ENCODE results near the gene CREB5.

The CREB5 gene

GRCh38 chr7:28836716-28837115 lies 424.4 kb downstream of the CREB5 start:
- no peak for DNase-seq

GRCh38 chr7:28837216-28837615 lies 424.9 kb downstream of the CREB5 start:
- DNase-seq = no peak

DNA sequence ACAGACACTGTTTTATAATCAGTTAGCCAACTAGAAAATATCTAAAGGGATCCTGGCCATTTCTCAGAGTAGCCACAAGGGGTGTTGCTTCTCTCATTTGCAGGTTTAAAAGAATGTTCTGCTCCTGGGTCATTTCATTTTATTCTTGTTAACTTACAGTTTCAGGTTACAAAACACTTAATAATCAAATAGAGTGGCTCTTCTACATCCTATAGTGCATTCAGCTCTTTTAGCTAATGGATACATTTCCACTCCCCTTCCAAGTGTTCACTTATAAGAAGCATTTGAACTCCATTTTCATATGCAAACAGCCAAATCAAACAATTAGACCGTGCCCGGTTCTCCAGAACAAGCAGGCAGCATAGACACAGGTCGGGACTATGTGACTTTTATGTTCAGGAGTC lies 428.3 kb downstream of the CREB5 start:
- no peak for DNase-seq

DNA sequence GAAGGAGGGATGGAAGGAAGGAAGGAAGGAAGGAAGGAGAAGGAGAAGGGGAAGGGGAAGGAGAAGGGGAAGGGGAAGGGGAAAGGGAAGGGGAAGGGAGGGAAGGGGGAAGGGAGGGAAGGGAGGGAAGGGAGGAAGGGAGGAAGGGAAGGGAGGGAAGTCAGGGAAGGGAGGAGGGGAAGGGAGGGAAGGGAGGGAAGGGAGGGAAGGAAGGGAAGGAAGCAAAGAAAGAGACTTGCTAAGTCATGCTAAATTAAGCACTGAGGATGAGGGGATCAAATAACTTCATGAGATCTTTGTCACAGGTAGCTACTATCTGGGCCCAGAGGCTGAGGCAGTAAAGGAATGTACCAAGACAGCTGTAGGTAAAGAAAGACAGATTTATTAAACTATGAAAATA lies 429.4 kb downstream of the CREB5 start:
- no peak for DNase-seq

GRCh38 chr7:28842769-28843295 lies 430.5 kb downstream of the CREB5 start:
- no peak for DNase-seq

- no peak for DNase-seq
Observed at GRCh38 chr7:28845106-28845505, 432.8 kb downstream of the CREB5 start.

DNA sequence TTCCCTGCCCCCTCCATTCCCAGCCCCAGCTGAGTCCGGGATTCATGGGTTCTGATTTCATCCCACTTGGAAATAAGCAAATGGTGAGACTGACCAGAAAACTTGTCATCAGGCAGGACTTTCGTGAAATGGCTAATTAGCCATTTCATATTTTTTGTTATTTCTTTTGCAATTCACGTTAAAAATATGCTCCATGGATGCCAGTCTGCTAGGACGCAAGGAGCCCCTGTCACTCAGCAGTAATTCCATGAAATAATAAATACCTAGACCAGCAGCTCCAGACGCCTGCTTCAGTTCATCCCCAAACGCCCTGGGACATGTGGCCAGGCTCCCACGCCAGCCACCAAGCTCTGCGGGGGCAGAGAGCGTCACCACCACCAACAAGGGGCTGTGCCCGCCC lies 434.9 kb downstream of the CREB5 start:
- no peak for DNase-seq

- DNase-seq = no peak
Observed at GRCh38 chr7:28847681-28848080, 435.4 kb downstream of the CREB5 start.

DNA sequence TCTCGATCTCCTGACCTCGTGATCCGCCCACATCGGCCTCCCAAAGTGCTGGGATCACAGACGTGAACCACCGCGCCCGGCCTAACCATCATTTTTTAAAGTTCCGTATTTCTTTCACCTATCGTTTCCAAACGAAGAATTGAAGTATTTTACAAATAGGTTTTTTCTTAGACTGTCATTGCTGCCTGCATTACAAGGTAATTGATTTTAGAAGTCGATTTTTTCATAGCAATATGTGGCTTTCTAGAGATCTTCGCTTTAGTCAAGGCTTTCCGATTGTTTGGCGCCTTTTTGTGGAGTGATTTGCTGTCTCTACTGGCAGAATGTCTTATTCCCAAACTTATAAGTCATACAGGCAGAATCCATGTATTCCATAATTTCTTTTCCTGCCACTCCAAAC lies 436.6 kb downstream of the CREB5 start:
- no peak for DNase-seq

DNA sequence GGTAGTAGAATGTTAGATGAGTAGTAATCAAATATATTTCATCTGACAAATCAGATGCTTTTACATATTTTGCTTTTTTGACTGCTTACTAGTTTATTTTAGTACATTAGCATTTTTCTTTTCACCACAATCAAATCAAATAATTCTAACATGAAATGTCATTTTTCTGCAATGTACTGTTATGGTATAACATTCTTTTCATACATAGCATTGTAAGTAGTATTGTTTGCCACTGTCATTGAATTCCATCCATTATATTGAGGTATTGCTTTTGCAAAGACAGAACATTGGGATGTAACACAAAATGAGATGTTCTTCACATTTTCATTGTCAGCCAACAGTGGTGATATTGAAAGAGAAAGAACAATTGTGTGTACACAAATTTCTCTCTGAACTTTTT lies 438.4 kb downstream of the CREB5 start:
- no peak for DNase-seq

DNA sequence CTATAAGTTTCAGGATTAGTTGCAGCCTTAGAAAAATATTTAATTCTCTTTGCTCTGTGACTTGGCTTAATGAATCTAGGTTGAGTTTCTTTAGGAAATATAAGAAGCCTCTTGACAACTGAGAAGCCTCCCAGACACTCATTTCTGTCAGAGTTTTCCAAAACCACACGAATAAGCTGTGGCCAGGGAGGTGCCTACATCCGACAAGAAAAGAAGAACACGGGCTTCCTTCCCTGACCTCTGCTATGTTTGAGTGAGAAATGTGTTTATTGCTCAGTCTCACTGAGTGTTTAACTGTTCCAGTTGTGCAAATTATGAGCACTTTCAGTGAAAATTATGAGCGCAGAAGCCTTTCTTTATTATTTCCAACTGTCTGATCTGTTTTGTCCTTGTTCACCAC lies 440.8 kb downstream of the CREB5 start:
- no peak for DNase-seq

GRCh38 chr7:28853834-28854749 lies 441.8 kb downstream of the CREB5 start:
- peak; percentile 64 for DNase-seq

- no peak for DNase-seq
Observed at GRCh38 chr7:28854750-28855074, 442.4 kb downstream of the CREB5 start.

- DNase-seq = no peak
Observed at GRCh38 chr7:28855538-28856217, 443.4 kb downstream of the CREB5 start.

DNA sequence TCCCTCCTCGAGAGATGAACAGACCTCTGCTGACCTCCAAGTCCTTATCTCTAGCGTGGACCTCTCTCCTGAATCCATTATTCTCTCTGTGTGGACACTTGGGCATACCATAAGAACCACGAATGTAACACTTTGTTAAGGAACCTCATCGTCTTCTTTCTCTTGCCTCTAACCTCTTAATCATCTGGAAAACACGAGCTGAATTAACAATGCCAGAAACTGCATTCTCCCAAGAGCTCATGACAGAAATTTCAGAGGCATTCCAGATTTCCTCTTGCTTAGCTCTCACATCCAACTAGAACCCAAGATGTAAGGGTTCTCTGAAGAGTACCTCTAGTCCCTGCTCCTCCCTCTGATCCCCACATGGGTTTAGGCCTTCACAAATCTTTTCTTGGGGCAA lies 444.3 kb downstream of the CREB5 start:
- no peak for DNase-seq

DNA sequence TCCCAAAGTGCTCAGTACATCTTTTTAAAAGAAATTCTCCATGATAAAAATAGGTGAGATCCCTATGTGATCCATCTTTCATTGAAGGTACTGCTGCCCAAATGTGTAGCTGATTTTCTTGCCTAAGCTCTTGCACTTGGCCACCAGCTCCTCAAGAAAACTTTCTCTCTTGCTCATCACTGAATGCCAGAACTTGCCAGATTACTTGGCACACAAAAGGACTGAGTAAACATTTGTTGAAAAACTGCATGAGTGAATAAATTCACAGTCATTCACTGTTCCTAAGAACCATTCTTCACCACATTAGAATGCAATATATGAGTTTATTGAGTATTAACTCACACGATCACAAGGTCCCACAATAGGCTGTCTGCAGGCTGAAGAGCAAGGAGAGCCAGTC lies 445.9 kb downstream of the CREB5 start:
- DNase-seq = no peak

DNA sequence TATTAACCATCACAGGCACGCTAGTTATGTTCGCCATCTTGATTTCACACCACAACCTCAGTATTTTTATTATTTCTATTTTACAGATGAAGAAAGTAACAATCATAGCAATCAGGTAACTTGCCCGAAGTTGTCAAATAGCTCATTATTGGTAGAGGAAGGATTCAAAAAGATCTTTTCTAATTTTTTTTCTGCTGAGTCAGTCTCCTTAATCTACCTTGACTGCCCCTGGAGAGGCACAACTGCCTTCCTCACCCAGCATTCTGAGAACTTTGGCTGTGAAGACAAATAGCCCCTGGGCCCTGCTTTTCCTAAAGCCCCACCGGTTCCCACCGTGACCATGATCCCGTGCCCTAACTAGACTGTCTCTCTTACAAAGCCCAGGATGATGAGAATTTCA lies 446.6 kb downstream of the CREB5 start:
- DNase-seq = no peak

GRCh38 chr7:28861825-28862224 lies 449.5 kb downstream of the CREB5 start:
- no peak for DNase-seq

DNA sequence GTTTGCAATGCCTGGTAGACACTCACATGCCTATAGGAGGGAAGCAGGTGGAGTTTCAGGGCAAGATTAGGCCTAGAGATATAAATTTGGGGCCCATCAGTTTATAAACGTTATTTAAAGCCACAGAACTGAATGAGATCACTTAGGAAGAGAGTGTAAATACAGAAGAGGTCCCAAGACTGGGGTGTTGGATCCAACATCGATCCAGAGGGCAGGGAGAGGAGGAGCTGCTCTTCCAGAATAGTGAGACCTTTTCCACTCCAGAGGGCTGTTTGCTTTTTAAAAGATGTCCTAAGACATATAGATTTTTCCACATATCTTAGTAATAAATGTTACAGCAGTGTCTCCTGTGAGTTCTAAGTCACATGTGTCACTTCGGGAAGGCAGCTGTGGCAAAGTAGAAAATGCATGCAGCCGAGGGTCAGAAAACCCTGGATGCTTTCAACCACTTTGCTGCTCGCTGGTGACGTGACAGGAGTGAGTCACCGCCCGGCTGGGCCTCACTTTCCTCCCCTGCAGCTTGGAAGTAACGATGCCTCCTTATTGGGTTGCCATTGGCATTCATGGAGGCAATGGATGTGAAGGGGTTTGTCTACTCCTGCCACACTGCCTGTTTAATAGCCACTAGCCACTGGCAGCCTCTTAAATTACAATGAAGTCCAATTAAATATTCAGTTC lies 450.4 kb downstream of the CREB5 start:
- no peak for DNase-seq

DNA sequence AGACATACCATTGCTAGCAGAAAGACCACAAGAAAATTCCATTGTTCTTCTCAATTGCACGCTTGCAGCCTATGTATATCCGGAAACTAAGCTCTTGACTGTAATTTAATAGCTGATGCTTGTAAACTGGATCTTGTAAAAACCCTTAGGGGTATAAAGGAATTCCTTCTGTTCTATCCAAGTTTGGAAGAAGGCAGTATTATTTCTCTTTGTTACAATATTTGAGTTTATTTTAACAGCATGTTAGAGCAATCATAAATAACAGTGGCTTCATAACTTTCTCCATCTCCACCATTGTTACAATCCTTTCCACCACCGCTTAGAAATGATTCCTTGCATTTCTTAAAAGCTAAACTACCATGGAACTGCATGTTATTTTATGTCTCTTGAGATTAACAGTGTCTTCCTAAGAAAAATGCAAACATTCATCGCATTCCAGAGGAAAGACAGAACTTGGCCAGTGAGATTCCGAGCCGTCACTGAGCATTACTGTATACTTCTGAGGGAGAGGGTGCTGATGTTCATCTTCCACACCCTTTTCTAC lies 453.4 kb downstream of the CREB5 start:
- no peak for DNase-seq

DNA sequence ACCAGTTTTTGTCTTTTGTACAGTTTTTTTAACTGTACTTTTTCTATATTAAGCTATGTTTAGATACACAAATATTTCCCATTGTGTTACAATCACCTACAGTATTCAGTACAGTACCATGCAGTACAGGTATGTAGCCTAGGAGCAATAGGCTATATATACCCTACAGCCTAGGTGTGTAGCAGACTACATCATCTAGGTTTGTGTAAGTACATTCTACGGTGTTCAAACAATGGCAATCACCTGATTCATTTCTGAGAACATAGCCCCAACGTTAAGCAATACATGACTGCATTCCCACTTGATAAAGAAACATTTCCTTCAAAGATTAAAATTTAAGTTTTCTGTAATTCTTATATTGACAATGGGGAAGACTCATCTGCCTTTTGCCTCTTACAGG lies 456.4 kb downstream of the CREB5 start:
- no peak for DNase-seq

DNA sequence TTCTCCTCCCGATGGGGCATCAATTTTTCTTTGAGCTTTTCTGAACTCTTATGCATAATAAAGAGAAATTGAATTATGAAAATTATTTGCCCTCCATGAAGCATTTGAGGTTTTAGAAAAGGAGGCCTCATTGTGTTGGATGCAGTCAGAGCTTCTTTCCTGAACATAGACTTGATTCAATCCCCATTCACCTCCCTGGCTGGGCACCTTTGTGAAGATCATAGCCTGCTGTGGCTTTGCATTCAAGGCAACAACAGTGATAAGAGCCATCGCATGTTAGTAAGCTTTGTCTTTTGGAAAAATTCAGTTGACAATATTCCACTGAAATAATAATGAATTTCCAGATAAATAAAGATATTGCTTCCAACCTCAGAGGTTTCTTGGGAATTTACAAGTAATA lies 458.8 kb downstream of the CREB5 start:
- DNase-seq = no peak

GRCh38 chr7:28871631-28872030 lies 459.3 kb downstream of the CREB5 start:
- DNase-seq = no peak

DNA sequence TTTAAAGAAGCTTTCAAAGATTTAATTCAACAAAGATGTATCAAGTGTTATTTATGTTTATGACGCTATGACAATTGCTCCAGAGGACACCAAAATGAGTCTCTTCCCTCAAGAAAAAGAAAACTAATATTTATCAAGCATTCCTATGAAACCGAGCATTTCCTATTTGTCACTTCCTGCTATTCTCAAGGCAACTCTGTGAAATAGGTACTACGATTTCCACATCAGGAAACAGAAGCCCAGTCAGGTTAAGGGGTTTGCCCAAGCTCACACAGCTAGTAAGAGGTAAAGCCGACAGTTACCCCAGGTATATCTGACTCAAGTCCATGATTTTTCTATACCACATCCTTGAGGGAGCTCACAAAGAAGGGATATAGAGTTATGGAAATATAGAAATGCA lies 459.9 kb downstream of the CREB5 start:
- no peak for DNase-seq
